K562 (cell line): ENCODE measurements around the gene CYB5RL.

ENCODE experiments used
- CTCF ChIP-seq, 3 experiments: IDR thresholded peaks in 2 of 3; conservative IDR thresholded peaks in 1 of 3; 2 replicates each; pipeline ENCODE4 v1.5.1; 2011 to 2012; ENCODE audit warnings: low read length in 3 of 3, mild to moderate bottlenecking in 3 of 3, control low read depth in 2 of 3, improper control_type of control experiment in 1 of 3, inconsistent platforms in 1 of 3, low read depth in 1 of 3, mixed read lengths in 1 of 3, moderate library complexity in 1 of 3; ENCODE audit not compliant: insufficient read depth in 2 of 3
- ETV5 ChIP-seq: sonication (generic); formaldehyde crosslinking; IDR thresholded peaks from 2 replicates; pipeline ENCODE4 v1.4.0; 2020; ENCODE audit warnings: low read depth, mild to moderate bottlenecking, missing genetic modification reagents
- FIP1L1 ChIP-seq: fragments of 200-400 bp; formaldehyde crosslinking; IDR thresholded peaks from 2 replicates; pipeline ENCODE4 v1.6.1; 2018; ENCODE audit warnings: mild to moderate bottlenecking, low read depth, low read length; ENCODE audit not compliant: poor library complexity, severe bottlenecking
- MCM3 ChIP-seq: fragments of 450-650 bp; IDR thresholded peaks from 2 replicates; pipeline ENCODE4 v1.6.1; 2016
- POLR2AphosphoS5 ChIP-seq: IDR thresholded peaks from 2 replicates; pipeline ENCODE4 v1.6.1; 2011; ENCODE audit warnings: mild to moderate bottlenecking, low read depth, low read length, moderate library complexity; ENCODE audit not compliant: control insufficient read depth, insufficient read depth
- PTBP1 ChIP-seq: fragments of 200-400 bp; formaldehyde crosslinking; IDR thresholded peaks from 2 replicates; pipeline ENCODE4 v1.6.1; 2017; ENCODE audit warnings: low read depth, low read length
- RCOR1 ChIP-seq, 2 experiments: IDR thresholded peaks; 2 replicates each; pipeline ENCODE4 v1.6.1; 2012; ENCODE audit warnings: low read depth in 2 of 2, low read length in 2 of 2, borderline replicate concordance in 1 of 2, improper control_type of control experiment in 1 of 2
- SETDB1 ChIP-seq: IDR thresholded peaks from one replicate; pipeline ENCODE4 v1.6.1; 2012; ENCODE audit warnings: low read length, control low read depth, inconsistent platforms
- TEAD4 ChIP-seq, 2 experiments: sonication (generic) in 1 of 2; formaldehyde crosslinking in 1 of 2; IDR thresholded peaks; 2 replicates each; pipeline versions ENCODE4 v1.6.1 to v1.8.0; 2012 to 2022; ENCODE audit warnings: borderline replicate concordance in 1 of 2, inconsistent platforms in 1 of 2, low read length in 1 of 2, mild to moderate bottlenecking in 1 of 2, missing genetic modification reagents in 1 of 2
- YY1 ChIP-seq, 3 experiments: IDR thresholded peaks; 2 replicates each; pipeline ENCODE4 v1.6.1; 2011; ENCODE audit warnings: low read length in 2 of 3, mild to moderate bottlenecking in 2 of 3, moderate library complexity in 2 of 3, borderline replicate concordance in 1 of 3, control low read depth in 1 of 3, low read depth in 1 of 3; ENCODE audit not compliant: insufficient read depth in 3 of 3, insufficient replicate concordance in 2 of 3, control insufficient read depth in 1 of 3, insufficient read length in 1 of 3; ENCODE audit errors: extremely low read depth in 1 of 3
- TF ChIP-seq, protein P1 (sequence below), 2 experiments: fragments of 450-650 bp; formaldehyde crosslinking in 1 of 2; IDR thresholded peaks; 2 replicates each; pipeline versions ENCODE4 v1.4.0 to v1.6.1; 2014 to 2020; ENCODE audit warnings: mild to moderate bottlenecking in 2 of 2, borderline replicate concordance in 1 of 2, low read depth in 1 of 2
- TF ChIP-seq, protein P2 (sequence below): fragments of 250-450 bp; sonication (Bioruptor Pico); IDR thresholded peaks from 2 replicates; pipeline ENCODE4 v1.4.0; 2020; ENCODE audit warnings: mild to moderate bottlenecking, moderate library complexity
- TF ChIP-seq, protein P3 (sequence below): fragments of 250-450 bp; sonication (Bioruptor Pico); IDR thresholded peaks from 2 replicates; pipeline ENCODE4 v1.5.0; 2021; ENCODE audit warnings: mild to moderate bottlenecking, borderline replicate concordance

DNA sequence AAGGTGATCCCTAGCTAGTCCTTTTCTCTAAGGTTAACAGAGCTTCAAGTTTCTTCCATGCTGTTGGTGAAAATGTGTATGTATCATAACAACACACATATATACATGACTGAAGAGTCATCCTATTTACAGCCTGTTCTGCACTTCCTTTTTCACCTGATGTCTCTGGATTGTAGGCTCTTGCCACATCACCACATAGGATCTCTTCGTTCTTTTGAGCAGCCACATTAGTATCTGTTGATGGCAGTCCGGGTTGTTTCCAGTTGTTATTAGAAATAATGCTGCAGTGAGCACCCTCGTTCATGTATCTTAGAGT, 19.8 kb upstream of the CYB5RL start:
- TF ChIP-seq SETDB1 (no peak), POLR2AphosphoS5 (no peak), MCM3 (no peak), CTCF (IDR thresholded peaks at IDR 0.05 in 2 of 3, conservative IDR thresholded peaks at IDR 0.05 in 1 of 3; ENCODE audit: insufficient read depth in 2 of 3, low read depth in 1 of 3, low read length in 3 of 3) (no peak), RCOR1 (IDR thresholded peaks at IDR 0.05; ENCODE audit: borderline replicate concordance in 1 of 2, low read depth in 2 of 2, low read length in 2 of 2) (no peak), FIP1L1 (no peak), TEAD4 (IDR thresholded peaks at IDR 0.05; ENCODE audit: low read length) (no peak), TEAD4 (CRISPR knock-in tag; IDR thresholded peaks at IDR 0.05; ENCODE audit: borderline replicate concordance) (no peak), YY1 (IDR thresholded peaks at IDR 0.05; ENCODE audit: borderline replicate concordance in 1 of 3, control insufficient read depth in 1 of 3, extremely low read depth in 1 of 3, insufficient read depth in 3 of 3, insufficient read length in 1 of 3, insufficient replicate concordance in 2 of 3, low read depth in 1 of 3, low read length in 2 of 3) (no peak), PTBP1 (no peak), ETV5 (CRISPR knock-in tag) (no peak)
- TF ChIP-seq, protein P1, sequence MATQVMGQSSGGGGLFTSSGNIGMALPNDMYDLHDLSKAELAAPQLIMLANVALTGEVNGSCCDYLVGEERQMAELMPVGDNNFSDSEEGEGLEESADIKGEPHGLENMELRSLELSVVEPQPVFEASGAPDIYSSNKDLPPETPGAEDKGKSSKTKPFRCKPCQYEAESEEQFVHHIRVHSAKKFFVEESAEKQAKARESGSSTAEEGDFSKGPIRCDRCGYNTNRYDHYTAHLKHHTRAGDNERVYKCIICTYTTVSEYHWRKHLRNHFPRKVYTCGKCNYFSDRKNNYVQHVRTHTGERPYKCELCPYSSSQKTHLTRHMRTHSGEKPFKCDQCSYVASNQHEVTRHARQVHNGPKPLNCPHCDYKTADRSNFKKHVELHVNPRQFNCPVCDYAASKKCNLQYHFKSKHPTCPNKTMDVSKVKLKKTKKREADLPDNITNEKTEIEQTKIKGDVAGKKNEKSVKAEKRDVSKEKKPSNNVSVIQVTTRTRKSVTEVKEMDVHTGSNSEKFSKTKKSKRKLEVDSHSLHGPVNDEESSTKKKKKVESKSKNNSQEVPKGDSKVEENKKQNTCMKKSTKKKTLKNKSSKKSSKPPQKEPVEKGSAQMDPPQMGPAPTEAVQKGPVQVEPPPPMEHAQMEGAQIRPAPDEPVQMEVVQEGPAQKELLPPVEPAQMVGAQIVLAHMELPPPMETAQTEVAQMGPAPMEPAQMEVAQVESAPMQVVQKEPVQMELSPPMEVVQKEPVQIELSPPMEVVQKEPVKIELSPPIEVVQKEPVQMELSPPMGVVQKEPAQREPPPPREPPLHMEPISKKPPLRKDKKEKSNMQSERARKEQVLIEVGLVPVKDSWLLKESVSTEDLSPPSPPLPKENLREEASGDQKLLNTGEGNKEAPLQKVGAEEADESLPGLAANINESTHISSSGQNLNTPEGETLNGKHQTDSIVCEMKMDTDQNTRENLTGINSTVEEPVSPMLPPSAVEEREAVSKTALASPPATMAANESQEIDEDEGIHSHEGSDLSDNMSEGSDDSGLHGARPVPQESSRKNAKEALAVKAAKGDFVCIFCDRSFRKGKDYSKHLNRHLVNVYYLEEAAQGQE (IDR thresholded peaks at IDR 0.05; ENCODE audit: borderline replicate concordance): no peak
- TF ChIP-seq, protein P1 (CRISPR knock-in tag; IDR thresholded peaks at IDR 0.05; ENCODE audit: low read depth): no peak
- TF ChIP-seq, protein P2, sequence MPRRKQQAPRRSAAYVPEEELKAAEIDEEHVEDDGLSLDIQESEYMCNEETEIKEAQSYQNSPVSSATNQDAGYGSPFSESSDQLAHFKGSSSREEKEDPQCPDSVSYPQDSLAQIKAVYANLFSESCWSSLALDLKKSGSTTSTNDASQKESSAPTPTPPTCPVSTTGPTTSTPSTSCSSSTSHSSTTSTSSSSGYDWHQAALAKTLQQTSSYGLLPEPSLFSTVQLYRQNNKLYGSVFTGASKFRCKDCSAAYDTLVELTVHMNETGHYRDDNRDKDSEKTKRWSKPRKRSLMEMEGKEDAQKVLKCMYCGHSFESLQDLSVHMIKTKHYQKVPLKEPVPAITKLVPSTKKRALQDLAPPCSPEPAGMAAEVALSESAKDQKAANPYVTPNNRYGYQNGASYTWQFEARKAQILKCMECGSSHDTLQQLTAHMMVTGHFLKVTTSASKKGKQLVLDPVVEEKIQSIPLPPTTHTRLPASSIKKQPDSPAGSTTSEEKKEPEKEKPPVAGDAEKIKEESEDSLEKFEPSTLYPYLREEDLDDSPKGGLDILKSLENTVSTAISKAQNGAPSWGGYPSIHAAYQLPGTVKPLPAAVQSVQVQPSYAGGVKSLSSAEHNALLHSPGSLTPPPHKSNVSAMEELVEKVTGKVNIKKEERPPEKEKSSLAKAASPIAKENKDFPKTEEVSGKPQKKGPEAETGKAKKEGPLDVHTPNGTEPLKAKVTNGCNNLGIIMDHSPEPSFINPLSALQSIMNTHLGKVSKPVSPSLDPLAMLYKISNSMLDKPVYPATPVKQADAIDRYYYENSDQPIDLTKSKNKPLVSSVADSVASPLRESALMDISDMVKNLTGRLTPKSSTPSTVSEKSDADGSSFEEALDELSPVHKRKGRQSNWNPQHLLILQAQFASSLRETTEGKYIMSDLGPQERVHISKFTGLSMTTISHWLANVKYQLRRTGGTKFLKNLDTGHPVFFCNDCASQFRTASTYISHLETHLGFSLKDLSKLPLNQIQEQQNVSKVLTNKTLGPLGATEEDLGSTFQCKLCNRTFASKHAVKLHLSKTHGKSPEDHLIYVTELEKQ (CRISPR knock-in tag): no peak
- TF ChIP-seq, protein P3, sequence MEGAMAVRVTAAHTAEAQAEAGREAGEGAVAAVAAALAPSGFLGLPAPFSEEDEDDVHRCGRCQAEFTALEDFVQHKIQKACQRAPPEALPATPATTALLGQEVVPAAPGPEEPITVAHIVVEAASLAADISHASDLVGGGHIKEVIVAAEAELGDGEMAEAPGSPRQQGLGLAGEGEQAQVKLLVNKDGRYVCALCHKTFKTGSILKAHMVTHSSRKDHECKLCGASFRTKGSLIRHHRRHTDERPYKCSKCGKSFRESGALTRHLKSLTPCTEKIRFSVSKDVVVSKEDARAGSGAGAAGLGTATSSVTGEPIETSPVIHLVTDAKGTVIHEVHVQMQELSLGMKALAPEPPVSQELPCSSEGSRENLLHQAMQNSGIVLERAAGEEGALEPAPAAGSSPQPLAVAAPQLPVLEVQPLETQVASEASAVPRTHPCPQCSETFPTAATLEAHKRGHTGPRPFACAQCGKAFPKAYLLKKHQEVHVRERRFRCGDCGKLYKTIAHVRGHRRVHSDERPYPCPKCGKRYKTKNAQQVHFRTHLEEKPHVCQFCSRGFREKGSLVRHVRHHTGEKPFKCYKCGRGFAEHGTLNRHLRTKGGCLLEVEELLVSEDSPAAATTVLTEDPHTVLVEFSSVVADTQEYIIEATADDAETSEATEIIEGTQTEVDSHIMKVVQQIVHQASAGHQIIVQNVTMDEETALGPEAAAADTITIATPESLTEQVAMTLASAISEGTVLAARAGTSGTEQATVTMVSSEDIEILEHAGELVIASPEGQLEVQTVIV (CRISPR knock-in tag): no peak
